Measurements from ENCODE around the gene GNB1L.
"Not testable (repeated sequence)": the region's sequence is repeated elsewhere in the genome, so short reads cannot be mapped to it uniquely, and the experiment has no call there.

Gene GNB1L

DNA sequence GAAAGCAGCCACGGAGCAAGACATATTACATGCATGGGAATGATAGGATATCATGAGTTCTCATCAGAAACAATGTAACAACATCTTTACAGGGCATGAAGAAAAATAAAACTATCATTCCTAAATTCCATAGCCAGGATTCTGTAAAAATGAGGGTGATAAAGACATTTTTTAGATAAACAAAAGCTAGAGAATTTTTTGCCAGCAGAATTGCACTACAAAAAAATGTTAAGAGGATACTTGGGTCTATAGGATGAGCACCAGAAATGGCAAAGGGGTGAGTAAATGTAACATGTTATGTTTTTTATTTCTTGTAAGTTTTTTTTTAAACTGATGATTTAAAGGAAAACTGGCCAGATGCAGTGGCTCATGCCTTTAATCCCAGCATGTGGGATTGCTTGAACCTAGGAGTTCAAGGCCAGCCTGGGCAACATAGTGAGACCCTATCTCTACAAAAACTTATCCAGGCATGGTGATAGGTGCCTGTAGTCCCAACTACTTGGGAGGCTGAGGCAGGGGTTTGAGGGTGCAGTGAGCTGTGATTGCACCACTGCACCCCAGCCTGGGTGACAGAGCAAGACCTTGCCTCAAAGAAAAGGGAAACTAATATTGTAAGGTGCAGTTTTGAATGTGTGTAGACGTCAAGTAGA, 60.9 kb downstream of the GNB1L start:
- no peak for DNase-seq

DNA sequence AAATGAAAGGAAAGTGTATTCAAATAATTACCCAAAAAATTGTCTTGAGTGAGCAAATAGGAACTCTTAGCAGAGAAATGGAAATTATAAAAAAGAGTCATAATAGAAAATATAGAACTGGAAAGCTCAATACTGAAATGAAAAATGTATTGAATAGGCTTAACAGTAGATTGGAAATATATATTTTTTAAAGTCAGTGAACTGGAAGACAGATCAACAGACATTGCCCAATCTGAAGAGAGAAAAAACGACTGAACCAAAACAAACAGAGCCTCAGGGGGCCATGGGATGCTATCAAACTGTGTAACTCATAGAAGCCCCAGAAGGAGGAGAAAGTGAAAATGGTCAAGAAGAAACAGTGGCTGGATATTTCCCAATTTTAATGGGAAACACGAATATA, 61.5 kb downstream of the GNB1L start:
- DNase-seq, result no peak

DNA sequence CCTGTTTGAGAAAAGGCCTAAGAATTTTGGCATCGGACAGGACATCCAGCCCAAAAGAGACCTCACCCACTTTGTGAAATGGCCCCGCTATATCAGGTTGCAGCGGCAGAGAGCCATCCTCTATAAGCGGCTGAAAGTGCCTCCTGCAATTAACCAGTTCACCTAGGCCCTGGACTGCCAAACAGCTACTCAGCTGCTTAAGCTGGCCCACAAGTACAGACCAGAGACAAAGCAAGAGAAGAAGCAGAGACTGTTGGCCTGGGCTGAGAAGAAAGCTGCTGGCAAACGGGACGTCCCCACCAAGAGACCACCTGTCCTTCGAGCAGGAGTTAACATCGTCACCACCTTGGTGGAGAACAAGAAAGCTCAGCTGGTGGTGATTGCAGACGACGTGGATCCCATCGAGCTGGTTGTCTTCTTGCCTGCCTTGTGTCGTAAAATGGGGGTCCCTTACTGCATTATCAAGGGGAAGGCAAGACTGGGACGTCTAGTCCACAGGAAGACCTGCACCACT, 62.2 kb downstream of the GNB1L start:
- DNase-seq, result not testable (repeated sequence)

DNA sequence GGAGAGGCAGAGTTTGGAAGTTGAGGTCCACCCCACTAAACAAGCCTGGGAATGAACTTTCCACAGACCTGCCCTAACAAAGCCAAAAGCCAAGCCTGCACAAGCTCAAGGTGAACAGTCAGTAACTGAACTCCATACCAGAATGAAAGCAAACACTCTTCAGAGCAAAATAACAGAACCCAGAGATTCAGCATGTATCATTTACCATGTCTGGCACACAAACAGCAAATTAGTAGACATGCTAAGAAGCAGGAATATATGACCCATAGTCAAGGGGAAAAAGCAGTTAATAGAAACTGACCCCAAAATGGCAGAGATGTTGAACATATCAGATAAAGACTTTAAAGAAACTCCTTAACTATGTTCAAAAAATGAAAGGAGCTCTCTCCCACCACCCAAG, 62.8 kb downstream of the GNB1L start:
- DNase-seq, result no peak

DNA sequence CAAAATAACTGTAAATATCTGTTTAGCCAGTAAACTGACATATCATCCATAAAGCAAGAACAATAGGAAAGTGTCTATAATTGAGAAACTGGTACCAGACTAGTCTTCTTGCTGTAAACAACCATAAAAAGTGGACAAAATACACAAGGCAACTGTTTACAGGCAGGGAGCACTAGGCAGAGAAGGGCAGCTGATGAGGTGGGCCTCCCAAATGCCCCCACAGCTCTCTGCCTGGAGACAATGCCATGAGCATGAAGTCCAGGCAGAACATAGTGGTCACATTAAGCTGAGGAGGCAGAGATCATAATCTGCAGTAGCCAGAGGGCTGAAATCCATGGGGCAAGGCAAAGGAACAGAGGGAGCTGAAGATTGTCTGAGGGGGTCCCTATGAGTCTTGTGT, 63.4 kb downstream of the GNB1L start:
- DNase-seq, result no peak

DNA sequence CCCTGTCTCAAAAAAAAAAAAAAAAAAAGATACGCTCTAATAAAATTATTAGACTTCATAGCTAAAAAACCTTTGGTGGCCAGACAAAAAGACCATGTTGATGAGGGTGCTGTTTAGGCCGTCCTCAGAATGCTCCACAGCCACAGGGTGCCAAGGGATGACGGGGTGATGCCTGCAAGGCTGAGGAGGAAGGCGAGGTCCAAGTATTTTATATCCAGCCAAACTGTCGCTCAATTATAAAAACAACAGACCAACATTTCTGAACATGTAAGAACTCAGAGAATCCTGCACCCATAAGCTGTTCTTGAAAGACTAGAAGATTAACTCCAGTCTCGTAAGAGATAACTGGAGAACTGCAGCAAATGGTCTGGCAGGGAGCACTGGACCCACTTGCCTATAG, 64.8 kb downstream of the GNB1L start:
- DNase-seq, result no peak

DNA sequence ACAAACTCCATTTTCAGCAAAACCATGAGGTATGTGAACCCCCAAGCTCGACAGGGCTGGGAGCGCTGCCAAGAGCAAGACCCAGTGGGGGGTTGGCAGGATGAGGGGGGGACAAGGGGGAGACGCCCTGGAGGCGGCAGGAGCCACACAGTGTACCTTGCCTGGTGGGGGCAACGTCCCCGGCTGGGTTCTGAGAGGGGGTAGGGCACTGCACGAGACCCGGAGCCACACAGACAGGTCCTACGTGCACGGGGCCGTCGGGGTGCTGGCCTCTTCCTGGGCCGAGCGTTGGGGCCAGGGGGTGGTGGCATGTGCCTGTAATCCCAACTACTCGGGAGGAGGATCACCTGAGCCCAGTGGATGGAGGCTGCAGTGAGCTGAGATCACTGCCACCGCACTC, 65.3 kb downstream of the GNB1L start:
- no peak for DNase-seq

DNA sequence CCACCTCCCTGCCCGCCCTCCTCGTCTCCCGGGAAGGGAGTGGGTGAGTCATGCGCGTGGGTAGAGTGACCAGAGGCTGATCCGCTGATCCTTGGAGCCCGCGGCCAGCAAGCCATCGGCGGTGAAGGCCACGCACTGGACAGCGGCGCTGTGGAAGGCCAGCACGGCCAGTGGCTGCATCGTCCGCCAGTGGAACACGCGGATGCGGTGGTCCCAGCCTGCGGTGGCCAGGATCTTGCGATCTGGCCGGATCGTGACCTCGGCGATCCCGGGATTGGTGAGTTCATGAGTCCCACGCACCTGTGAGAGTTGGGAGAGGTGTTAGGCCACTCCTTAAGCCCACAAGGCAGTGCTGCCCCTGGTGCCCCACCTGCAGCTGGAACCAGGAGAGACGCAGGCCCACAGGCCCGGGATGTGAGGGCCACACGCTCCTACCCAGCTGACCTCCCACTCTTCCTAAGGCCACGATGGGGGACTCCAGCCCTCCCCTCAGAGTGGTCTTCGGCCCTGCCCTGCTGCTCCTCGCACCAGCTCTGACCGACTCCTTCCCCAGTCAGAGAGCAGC, 65.9 kb downstream of the GNB1L start:
- DNase-seq, result no peak

DNA sequence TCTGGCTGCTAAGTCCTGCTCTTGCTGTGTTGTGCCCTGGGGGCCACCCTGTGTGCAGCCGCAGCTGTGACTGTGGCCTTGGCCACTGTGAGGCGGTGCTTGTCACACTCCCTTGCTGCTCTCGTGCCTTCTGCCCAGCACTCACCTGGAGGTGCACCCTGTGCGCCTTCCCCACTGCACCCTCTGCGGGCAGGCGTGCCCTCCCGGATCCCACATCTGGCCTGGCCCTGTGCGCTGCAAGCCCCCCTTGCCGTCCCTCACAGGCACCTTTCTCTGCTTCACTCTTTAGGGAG, 66.9 kb downstream of the GNB1L start:
- no peak for DNase-seq

DNA sequence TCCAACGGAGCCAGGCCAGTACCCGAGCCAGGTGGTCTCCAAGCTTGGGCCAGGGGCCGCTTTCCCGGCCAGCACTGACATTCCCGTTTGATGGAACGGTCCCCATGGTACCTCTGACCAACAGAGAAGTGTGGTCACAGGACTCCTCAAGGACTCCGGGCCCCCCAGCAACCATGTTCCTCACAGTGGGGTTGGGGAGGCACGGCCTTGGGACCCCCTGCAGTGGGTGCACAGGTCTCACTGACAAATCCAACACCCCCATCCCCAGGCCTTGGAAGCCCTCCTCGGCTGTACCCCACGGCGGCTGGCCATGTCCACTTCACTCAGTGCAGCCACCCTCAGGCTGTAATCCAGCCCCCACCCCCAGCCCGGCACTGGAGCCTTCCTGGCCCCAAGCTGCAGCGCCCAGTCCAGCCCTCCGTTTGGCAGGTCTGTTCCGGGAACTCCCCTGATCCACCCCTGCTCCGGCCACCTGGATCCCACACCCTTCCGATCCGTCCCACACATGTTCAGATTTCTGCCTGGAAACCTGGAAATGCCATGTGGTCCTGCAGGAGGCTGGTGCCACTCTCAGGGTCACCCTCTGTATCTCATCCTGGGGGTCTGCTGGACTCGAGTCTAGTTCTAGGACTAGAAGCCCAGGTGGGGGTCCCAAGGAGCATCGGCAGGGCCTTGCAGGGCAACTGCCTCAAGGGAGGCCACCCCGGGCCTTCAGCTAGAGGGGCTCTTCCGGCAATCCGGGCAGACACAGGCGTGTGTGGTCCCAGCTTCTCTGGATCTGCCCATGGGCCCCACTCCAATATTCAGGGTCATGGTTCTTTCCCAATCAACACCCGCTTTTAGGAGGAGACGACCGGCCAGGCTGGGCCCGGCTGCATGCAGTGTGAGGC, 67.5 kb downstream of the GNB1L start:
- no peak for DNase-seq

DNA sequence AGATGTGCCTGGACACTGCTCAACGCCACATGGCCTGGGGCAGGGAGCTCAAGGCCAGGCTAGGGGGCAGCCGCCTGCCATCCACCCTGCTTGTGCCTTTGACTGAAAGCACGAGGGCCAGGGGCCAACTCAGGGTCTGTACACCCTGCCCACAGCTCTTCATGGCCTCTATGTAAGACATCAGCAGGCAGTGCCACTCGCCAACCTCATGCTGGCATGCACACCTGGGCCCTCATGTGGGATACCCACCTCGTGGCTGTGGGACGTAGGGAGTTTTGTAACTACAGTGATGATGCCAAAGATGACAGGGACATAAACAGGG, 68.4 kb downstream of the GNB1L start:
- DNase-seq, result no peak

DNA sequence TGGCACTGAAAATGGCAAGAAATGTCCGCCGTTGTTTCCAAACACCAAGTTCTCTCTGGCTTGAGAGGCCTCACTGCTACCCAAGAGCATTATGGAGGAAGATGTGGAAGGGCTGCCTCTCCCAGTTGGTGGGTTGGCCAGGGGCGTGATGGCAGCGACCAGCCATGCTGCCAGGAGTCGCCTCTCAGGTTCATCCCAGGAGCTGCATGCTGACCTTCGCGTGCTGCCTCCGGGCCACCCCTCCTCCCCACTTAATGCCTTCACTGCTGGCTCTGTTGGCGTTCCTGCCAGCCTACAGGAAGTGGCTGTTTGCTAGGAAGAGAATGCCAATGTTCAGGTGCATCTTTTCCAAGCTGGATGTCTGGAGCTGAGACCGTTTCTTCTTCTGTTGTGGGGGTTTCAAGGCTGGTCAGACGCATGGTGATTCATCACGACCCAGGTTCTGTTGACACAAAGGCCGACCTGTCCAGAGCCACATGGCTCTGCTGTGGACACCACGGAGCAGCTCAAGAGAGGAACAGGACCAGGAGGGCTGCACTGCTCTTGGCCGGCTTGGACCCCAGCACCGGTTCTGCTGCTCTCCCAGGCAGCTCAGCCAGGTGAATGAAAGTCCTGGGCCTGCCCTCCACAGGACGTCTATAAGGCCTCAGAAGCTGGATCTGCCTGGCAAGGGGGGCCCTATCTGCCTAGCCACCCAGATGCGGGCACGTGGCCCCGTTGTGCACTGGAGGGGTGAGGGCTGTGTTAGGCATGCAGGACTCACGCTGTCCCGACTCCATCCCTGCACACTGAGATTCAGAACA, 69.0 kb downstream of the GNB1L start:
- DNase-seq, result no peak

DNA sequence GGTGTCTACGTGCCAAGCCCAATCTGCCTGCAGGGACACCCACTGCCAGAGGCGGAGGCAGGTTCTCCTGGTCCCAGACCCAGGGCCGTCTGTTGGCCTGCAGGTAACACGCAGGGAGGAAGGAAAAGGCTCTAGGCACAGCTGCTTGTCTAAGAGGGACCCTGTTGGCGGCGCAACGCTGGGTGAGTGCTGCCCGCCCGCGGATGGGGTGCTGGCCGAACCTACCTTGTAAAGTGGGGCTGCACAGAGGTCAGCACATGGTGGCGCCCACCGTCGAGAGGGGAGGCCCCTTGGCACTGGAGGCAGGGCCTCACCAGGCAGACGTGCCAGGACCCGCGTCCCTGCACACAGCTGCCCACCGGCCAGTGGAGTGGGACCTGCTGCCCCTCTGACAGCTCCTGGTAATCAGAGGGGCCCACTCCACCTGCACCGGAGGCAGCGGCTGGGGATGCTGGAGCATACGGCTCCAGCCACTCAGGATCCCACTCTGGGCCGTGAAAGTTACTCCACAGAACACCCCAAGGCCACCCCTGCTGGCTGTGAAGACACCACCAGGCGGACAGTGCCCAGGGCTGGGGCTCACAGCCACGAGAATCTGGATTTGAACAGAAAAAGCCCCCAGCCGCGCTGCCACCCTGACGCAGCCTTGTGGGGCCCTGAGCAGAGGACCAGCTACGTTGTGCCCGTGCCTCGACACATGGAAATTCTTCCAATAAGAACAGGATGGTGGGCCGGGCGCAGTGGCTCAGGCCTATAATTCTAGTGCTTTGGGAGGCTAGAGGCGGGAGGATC, 70.1 kb downstream of the GNB1L start:
- DNase-seq, result no peak

DNA sequence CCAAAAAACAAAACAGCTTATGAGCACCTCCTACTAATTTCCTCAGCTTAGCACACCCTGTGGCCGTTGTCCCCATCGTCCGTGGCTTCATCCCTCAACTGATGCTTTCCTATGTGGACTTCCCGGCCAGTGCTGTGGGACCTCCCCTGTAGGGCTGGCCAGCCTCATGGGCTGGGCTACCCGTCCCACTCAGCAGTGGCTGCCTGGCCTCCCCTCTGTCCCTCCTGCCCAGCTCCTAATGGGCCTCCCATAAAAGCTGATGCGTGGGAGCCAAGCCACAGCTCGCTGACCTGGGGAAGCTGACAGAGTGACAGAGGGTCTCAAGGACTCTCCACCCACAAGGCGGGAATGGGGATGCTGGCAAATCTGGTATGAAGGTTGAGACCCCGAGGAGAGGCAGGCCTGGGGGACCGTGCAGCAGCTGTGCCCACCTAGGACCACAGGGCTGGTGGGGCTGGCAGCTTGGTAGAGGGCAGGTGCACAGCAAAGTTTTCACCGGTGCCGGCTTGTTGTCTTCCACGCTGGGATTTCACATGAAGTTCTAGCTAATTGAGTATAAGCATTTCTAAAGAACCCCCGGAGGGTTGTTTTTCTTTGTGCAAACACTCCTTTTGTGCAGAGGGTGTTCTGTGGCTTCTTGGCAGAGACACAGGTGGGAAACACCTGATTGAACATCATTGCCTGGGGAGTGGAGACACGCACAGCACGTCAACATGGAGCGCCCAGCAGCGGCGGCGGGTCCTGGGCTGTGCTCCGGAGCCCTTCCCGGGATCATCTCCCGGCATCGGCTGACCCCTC, 70.9 kb downstream of the GNB1L start:
- no peak for DNase-seq

DNA sequence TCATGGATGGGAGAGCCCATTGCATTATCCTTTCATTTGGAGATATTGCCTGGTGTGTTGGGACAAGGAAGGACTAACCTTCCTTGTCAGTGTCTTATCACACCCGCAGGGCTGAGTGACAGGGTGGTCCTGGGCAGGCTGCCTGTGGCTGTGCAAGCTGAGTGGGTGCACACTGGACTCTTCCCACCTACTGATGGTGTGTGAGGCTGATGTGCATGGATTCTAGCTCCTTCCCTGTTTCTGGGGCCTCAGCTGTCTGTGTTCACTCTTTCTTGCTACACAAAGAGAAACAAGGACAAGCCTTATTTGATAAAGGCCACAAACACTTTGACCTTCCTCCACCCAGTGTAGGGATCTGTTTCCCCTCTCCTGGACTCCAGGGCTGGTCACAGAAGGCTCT, 72.1 kb downstream of the GNB1L start:
- no peak for DNase-seq

DNA sequence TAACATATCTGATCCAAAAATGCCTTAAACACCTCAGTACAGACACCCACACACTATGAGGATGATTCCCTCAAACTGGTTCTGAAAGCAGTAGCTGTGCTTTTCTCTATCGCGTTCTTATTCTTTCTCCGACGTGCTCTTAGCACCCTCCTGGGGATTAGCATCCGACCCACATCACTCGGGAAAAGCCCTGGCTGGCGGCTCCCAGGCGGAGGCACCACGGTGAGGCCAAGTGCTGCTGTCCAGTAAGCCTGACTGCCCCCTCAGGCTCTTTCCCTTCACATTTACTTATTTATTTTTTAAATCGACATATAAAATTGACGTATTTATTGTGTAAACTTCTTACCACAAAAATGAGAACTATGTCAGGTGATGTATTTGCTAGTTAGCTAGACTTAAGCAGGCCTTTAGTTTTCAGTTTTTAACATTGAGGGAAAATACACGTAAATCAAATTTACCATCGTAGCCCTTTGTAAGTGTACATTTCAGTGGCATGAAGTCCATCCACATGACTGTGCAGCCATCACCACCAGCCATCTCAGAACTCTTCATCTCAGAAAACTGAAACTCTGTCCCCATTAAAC, 74.9 kb downstream of the GNB1L start:
- DNase-seq, result no peak

DNA sequence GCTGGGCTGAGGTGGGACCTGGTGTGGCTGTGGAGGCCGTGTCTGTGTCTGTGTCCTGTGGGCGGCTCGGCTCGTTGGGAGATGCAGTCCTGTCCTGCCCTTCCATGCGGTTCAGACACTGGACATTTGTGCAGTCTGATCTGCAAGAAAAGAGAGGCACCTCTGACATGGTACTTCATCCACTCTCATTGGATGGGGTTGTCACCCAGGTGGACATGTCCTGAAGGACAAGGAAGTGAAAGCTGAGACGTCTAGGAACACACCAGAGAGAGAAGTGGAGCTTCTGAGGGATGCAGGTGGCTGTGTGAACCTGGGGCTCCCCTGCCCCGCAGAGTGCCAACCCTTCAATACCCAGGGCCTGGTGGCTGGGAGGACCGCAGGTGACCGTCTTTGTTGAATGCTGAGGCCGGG, 75.7 kb downstream of the GNB1L start:
- DNase-seq, result no peak

DNA sequence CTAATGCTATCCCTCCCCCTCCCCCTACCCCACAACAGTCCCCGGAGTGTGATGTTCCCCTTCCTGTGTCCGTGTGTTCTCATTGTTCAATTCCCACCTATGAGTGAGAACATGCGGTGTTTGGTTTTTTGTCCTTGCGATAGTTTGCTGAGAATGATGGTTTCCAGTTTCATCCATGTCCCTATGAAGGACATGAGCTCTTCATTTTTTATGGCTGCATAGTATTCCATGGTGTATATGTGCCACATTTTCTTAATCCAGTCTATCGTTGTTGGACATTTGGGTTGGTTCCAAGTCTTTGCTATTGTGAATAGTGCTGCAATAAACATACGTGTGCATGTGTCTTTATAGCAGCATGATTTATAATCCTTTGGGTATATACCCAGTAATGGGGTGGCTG, 77.5 kb downstream of the GNB1L start:
- DNase-seq, result not testable (repeated sequence)

DNA sequence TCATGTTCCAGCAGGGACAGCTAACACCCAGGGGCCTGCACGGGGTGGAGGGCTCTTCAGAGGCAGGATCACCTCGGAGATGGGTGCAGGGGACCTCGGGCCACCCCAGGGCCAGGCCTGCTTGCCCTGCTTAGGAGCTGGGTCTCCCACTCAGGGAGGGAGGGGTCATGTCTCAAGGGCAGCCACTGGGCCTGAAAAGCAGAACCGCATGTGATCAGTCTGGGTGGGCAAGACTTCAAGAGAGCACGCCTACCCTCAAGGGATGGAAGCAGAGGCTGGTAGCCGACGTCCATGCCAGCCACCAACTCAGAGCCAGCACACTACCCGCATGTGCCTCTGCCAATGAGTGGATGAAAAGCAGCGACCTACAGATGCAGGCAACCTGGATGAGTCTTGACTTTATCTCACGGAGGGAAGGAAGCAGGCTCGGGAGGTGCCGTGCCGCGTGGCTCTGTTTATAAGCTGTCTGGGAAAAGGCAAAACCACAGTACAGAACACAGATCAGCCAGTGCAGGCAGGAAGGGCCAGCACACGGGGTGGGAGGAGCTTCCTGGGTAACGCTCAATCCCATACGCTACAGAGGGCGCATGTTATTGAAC, 78.1 kb downstream of the GNB1L start:
- no peak for DNase-seq

DNA sequence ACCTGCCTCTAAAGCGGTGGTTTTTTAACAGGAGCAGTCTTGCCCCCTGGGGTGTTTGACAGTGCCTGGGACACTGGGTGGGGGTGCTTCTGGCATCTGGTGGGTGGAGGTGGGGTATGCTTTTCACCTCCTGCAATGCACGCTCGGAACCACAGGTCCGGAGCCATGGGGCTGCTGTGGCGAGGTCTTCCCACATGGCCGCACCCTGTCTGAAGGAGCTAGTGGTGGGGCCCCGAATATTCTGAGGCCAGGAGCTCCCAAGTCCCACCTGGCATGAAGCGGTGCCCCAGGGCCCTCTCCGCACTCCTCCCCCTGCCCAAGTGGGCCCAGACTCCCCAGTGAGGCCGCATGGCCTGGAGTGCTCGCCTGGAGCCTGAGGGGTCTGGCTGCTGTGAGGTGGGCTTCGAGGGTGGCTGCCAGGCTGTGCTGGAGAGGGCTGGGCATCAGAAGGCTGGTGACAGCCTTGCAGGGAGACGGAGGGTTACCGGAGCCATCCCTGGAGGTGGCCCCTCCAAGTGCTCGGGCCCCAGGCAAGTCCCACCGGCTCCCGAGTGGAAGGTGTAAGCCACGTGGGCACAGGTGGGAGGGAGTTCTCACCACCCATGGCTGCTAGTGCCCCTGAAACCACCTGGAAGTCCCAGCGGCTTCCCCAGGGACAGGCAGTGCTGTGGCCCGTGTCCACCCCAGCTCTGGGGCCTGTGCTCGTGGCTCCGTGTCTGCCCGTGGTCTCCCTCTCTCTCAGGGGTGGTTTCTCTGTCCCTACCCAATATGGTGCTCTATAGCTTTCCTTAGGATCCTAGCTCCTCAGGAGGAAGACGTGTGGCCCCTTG, 79.0 kb downstream of the GNB1L start:
- no peak for DNase-seq
